Hepatocyte (in vitro differentiated cells): ENCODE measurements around the gene GALR2.

Experiments
- CTCF ChIP-seq: fragments of 200-600 bp; sonication (generic); IDR thresholded peaks from 2 replicates; pipeline ENCODE4 v1.5.1; 2016; ENCODE audit warnings: antibody characterized with exemption, mild to moderate bottlenecking; ENCODE audit not compliant: poor library complexity
- EZH2 ChIP-seq: fragments of 200-600 bp; sonication (generic); IDR thresholded peaks from 2 replicates; pipeline ENCODE4 v1.6.1; 2016; ENCODE audit warnings: antibody characterized with exemption, mild to moderate bottlenecking, borderline replicate concordance
- EZH2phosphoT487 ChIP-seq: fragments of 200-600 bp; sonication (generic); IDR thresholded peaks from one replicate; pipeline ENCODE4 v1.6.1; 2018; ENCODE audit warnings: antibody characterized with exemption, mild to moderate bottlenecking, low read depth, moderate library complexity; ENCODE audit not compliant: unreplicated experiment, severe bottlenecking

- TF ChIP-seq CTCF: no peak
- TF ChIP-seq EZH2: no peak
- TF ChIP-seq EZH2phosphoT487: no peak
Observed at GRCh38 chr17:76090517-76091129, 16.0 kb downstream of the GALR2 start.
